Stimulated activated CD4-positive, alpha-beta T cell treated with anti-CD3 and anti-CD28 coated beads, Interleukin-1b, Interleukin-23, amount 100 ng/mL, for 48 hours (primary cell): ENCODE data around the gene FBXW5.

Source experiments
- DNase-seq: peaks from one replicate; pipeline ENCODE4 v3.0.0-alpha.2; 2020

FBXW5 gene

GRCh38 chr9:136978073-136978864 lies 33.7 kb upstream of the FBXW5 start:
- peak; percentile 73 for DNase-seq

- DNase-seq = no peak
Measured at GRCh38 chr9:136977649-136978072, 33.1 kb upstream of the FBXW5 start.

GRCh38 chr9:136977223-136977622 lies 32.7 kb upstream of the FBXW5 start, which contains the start of gene PTGDS:
Gene PTGDS (plus strand): TSS chr9:136977504. CDS start chr9:136977579, 75 bp downstream.
- DNase-seq = no peak

GRCh38 chr9:136975644-136976043 lies 31.1 kb upstream of the FBXW5 start:
- peak; percentile 38 for DNase-seq

- DNase-seq = no peak
Measured at GRCh38 chr9:136974817-136975535, 30.4 kb upstream of the FBXW5 start.

GRCh38 chr9:136973618-136974617 lies 29.4 kb upstream of the FBXW5 start:
- DNase-seq = no peak

- DNase-seq = no peak
Measured at GRCh38 chr9:136972743-136973142, 28.2 kb upstream of the FBXW5 start.

GRCh38 chr9:136972335-136972734 lies 27.8 kb upstream of the FBXW5 start:
- DNase-seq = no peak

- no peak for DNase-seq
Measured at GRCh38 chr9:136971746-136972145, 27.2 kb upstream of the FBXW5 start.

- no peak for DNase-seq
Measured at GRCh38 chr9:136970361-136970760, 25.8 kb upstream of the FBXW5 start.

- DNase-seq = no peak
Measured at GRCh38 chr9:136969774-136970173, 25.2 kb upstream of the FBXW5 start.

GRCh38 chr9:136969150-136969549 lies 24.6 kb upstream of the FBXW5 start:
- DNase-seq = no peak

- no peak for DNase-seq
Measured at GRCh38 chr9:136968333-136969127, 24.0 kb upstream of the FBXW5 start.

- no peak for DNase-seq
Measured at GRCh38 chr9:136965771-136966484, 21.4 kb upstream of the FBXW5 start.

GRCh38 chr9:136964833-136965422 lies 20.4 kb upstream of the FBXW5 start:
- DNase-seq = no peak

GRCh38 chr9:136964171-136964689 lies 19.7 kb upstream of the FBXW5 start:
- DNase-seq = no peak

GRCh38 chr9:136963751-136964150 lies 19.2 kb upstream of the FBXW5 start:
- DNase-seq = no peak

- DNase-seq = no peak
Measured at GRCh38 chr9:136963341-136963740, 18.8 kb upstream of the FBXW5 start.

- DNase-seq = no peak
Measured at GRCh38 chr9:136962701-136963248, 18.2 kb upstream of the FBXW5 start.

GRCh38 chr9:136962163-136962562 lies 17.6 kb upstream of the FBXW5 start:
- DNase-seq = no peak
